C4-2B (cell line): ENCODE measurements around the gene STAG1.
"Not testable (repeated sequence)": the region's sequence is repeated elsewhere in the genome, so short reads cannot be mapped to it uniquely, and the experiment has no call there.

Source experiments
- H3K27ac ChIP-seq: fragments of 450-650 bp; 2 replicates; pipeline ENCODE4 v1.5.1; 2017
- ZFX ChIP-seq: fragments of 450-650 bp; IDR thresholded peaks from 2 replicates; pipeline ENCODE4 v1.6.1; 2017
- TF ChIP-seq, protein P1 (sequence below): fragments of 450-650 bp; conservative IDR thresholded peaks from 2 replicates; pipeline ENCODE4 v1.5.1; 2017; ENCODE audit warnings: mild to moderate bottlenecking

Gene STAG1

DNA sequence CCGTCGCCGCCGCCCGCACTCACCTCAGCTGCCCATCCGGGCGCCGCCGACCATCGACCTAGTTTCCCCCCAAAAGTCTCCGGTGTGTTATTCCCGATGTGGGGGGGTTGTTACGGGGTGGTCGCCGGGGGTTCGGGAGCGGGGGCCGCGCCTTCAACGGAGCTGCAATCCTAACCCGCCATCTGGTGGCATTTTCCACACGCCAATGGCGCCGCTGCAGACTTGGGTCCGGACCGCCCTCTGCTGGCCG, at the start of gene STAG1:
Gene STAG1, minus strand, starts transcription at position 207 of the 250 bp plus-strand sequence. CDS start 121,480 bp downstream, outside the sequence.
- TF ChIP-seq ZFX: no peak
- TF ChIP-seq, protein P1, sequence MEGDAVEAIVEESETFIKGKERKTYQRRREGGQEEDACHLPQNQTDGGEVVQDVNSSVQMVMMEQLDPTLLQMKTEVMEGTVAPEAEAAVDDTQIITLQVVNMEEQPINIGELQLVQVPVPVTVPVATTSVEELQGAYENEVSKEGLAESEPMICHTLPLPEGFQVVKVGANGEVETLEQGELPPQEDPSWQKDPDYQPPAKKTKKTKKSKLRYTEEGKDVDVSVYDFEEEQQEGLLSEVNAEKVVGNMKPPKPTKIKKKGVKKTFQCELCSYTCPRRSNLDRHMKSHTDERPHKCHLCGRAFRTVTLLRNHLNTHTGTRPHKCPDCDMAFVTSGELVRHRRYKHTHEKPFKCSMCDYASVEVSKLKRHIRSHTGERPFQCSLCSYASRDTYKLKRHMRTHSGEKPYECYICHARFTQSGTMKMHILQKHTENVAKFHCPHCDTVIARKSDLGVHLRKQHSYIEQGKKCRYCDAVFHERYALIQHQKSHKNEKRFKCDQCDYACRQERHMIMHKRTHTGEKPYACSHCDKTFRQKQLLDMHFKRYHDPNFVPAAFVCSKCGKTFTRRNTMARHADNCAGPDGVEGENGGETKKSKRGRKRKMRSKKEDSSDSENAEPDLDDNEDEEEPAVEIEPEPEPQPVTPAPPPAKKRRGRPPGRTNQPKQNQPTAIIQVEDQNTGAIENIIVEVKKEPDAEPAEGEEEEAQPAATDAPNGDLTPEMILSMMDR: peak; percentile 100

DNA sequence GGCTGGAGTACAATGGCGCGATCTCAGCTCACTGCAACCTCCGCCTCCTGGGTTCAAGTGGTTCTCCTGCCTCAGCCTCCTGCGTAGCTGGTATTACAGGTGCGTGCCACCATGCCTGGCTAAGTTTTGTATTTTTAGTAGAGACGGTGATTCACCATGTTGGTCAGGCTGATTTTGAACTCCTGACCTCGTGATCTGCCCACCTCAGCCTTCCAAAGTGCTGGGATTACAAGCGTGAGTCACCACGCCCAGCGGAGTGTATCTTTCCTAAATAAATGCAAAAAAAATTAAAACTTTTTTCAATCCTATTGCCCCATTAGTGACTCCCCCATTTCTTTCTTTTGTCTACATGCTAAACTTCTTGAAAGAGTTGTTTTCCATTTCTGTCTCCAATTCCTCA, 49.0 kb upstream of the STAG1 start:
- H3K27ac ChIP-seq: not testable (repeated sequence)

More for the DNA sequence above, at the start of gene STAG1:
- H3K27ac ChIP-seq: peak within 1 kb of the TSS; percentile 97

DNA sequence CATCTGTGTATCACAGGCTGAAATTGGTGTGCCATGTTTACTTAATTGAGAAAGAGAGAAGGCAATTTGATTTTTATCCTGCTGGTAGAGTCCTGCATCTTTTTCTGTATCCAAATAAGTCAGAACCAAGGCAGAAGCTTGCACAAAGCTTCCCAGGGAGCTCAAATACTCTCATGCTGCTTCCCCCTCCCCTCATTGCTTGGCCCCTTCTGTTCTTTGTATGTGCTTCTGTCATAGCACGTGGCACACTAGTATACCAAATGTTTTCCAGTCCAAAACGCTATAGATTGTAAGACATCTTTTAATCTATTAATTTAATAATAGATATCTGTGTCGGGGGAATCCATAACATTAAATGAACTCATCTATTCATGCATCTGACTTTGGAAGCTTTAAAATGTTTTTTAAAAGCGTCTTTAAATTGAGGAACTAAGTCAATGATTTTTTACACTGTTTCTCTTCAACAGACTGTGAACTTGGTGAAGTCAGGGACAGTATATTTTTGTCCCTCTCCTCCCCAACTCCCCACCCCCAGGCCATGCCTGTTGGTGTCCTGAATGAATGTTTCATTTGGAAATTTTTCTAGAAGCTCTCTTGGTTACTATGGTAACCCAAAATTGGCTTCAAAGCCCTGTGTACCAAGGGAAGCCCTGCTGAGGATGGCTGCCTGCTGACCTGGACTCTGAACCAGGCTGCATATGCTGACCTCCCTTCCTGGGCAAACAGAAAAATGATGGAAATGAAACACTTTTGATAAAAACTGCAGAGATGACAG, 40.6 kb upstream of the STAG1 start:
- TF ChIP-seq, protein P1: no peak
- TF ChIP-seq ZFX: no peak

DNA sequence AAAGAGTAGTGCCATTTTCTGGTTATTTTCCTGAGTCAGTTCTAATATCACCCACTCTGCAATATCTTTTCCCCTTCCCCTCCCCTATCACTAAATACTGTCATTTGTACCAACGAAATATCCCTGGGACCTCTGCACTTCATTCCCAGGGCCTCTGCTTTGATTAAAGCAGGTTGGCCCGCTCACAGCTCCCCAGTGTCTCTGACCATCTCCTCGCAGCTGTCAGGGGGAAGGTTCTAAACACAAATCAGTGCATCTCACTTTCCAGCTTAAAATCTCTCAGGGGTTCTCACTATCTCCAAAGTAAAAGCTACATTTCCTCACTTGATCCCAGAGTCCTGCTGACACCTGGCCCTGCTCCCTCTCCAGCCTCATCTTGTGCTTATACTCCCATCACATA, 38.6 kb upstream of the STAG1 start:
- H3K27ac ChIP-seq: no peak overlapping the region
- no peak for TF ChIP-seq ZFX
- TF ChIP-seq, protein P1: no peak

More for the DNA sequence above, 40.6 kb upstream of the STAG1 start:
- H3K27ac ChIP-seq: no peak overlapping the region

DNA sequence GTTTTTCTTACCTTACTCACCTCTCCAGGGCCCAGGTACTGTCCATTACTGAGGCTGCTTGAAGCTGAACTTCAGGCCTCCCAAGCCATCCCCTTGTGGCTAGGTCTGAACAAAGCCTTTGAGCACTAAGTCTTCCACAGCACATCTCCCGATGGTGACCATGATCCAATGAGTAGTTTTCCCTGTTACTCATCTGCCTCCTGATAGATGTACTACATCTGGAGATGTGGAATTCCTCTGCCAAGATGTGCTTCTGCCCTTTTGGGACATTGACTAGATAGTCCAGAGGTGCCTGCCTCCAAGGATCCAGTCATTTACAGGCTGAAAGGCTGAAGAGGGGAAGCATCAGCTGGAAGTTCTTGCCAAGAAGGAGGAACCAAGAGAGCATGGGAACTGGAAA, 37.8 kb upstream of the STAG1 start:
- TF ChIP-seq, protein P1: no peak
- no peak for TF ChIP-seq ZFX
- no peak overlapping the region for H3K27ac ChIP-seq

DNA sequence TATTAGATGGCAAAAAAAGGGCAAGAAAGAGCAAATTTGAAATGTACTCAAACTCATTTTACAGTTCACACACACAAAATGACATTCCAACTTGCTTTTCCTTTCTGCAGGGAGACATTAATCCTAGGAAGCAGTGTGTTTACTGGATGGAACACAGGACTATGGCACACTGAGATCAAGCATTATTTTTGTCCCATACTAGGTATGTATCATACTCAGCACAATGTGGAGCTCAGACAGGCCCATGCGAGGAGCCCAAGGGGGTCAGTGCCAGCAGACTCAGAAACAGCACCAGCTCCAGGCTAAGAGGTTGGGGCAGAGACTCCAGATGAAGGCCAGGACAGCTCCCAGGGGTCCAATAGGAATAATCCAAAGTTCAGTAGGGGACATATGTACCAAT, 36.0 kb upstream of the STAG1 start:
- TF ChIP-seq, protein P1: no peak
- TF ChIP-seq ZFX: no peak
- H3K27ac ChIP-seq: no peak overlapping the region

DNA sequence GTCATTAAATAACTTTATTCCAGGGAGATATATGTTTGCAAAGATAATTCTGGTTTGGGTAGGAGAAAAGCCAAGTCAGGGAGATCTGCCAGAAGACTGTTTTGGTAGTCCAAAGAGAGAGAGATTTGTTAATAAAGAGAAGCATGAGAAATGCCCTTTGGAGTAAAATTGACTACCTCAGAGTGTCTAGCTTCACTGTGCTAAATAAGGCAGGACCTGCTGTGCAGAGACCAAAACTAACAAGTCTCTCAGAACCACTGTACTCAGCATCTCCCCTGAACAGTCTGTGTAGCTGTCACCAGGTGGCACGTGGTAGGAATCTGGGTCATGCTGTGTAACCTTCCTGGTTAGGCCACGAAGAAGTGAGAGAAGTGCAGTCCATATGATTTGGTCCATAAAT, 35.2 kb upstream of the STAG1 start:
- H3K27ac ChIP-seq: no peak overlapping the region
- TF ChIP-seq ZFX: no peak
- TF ChIP-seq, protein P1: no peak

DNA sequence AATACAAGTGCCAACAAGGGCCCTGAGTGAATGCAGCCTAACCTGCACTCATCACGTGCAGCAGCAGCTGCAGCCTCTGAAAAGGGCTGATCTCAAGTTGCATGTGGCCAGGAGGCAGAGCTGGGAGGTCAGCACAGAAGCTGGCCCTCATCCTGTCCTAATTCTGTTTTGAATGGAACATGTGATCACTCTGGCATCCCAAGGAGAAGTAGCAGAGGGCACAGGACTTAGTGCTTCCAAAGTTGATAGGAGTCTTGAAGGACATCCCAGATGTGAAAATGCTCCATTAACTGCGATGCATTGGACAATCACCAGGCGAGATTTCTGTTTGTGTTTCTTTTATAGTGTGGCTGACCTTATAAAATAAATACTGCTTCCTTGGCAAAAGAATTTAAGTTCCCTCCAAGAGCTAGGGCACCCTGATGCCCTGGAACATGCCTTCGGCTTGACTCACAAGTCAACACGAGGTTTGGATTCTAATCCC, 31.6 kb upstream of the STAG1 start:
- H3K27ac ChIP-seq: peak overlapping the region; percentile 55
- TF ChIP-seq ZFX: no peak
- TF ChIP-seq, protein P1: no peak
